ENCODE measurements around the gene ZIC2. TPM values are rescaled to one million over a fixed set of nuclear protein-coding genes. Genes with fewer than 3 reads are reported as not detected.

ZIC2 gene
- total RNA-seq, 4 donors from 2014 or later, result not detected

GRCh38 chr13:99991013-99991827 lies 9.6 kb downstream of the ZIC2 start:
- peaks cover 0 to 10% (median 0%) of the 10 kb centered on the region in 4 donors for H3K9me3 ChIP-seq
- TF ChIP-seq POLR2A (IDR thresholded peaks at IDR 0.05), result no peak
- TF ChIP-seq, protein P1, sequence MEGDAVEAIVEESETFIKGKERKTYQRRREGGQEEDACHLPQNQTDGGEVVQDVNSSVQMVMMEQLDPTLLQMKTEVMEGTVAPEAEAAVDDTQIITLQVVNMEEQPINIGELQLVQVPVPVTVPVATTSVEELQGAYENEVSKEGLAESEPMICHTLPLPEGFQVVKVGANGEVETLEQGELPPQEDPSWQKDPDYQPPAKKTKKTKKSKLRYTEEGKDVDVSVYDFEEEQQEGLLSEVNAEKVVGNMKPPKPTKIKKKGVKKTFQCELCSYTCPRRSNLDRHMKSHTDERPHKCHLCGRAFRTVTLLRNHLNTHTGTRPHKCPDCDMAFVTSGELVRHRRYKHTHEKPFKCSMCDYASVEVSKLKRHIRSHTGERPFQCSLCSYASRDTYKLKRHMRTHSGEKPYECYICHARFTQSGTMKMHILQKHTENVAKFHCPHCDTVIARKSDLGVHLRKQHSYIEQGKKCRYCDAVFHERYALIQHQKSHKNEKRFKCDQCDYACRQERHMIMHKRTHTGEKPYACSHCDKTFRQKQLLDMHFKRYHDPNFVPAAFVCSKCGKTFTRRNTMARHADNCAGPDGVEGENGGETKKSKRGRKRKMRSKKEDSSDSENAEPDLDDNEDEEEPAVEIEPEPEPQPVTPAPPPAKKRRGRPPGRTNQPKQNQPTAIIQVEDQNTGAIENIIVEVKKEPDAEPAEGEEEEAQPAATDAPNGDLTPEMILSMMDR (IDR thresholded peaks at IDR 0.05), result no peak
- H3K4me1 ChIP-seq, result peaks cover 0 to 27% (median 0%) of the 10 kb centered on the region in 4 donors
- H3K4me3 ChIP-seq, result no peak overlapping the region
- H3K27ac ChIP-seq, result no peak overlapping the region
- DNase-seq, result no peak
- no peaks in the 10 kb centered on the region for H3K36me3 ChIP-seq
- peaks cover 0 to 94% of the 10 kb centered on the region in 2 donors for H3K27me3 ChIP-seq

DNA sequence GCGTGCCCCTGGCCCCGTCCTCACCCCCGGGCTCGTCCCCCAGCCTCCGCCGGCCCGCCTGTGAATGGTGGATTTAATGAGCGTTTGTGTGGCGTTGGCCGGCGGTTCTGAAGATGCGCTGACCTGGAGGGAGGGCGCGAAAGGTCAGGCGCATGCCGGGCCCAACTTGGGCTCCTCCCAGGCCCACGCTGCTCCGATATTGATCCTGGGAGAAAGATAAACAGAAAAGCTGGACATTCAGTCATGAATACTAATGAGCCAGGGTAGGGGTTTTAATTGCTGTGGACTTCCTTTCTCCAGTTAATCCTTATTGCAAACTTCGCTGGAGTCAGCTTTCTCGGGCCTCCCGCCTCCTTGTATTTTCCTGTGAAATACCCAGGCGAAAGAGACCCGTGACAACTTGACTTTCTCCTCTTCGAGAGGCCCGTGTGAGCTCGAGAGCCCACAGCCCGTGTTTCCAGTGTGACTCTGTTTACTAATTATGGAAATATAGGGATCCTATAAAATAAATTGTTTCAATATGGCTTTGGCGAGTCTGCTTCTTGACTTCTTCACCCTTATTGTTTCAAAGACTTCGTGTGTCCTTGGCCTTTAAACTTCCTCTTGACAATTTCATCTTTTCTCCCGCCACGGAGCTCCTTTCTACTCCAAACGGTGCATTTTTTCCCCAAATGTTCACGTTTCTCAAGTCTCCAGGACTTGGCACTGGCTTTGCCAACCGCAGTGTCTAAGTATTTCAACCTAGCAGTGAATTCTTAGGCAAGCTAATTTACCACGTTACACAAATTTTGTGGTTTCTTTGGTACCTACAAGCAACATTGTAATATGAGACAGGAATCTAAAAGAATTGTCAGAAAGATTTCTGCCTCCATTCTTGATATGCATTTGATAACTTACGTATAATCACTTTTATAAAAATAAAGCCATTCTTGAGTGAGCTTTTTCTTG lies 10.5 kb downstream of the ZIC2 start:
- TF ChIP-seq, protein P1 (IDR thresholded peaks at IDR 0.05), result no peak
- TF ChIP-seq POLR2A (IDR thresholded peaks at IDR 0.05), result no peak
- H3K9me3 ChIP-seq, result peaks cover 0 to 6% (median 0%) of the 10 kb centered on the region in 4 donors
- no peak overlapping the region for H3K4me3 ChIP-seq
- no peak for DNase-seq
- no peaks in the 10 kb centered on the region for H3K36me3 ChIP-seq
- peaks cover 0 to 27% (median 0%) of the 10 kb centered on the region in 4 donors for H3K4me1 ChIP-seq
- H3K27me3 ChIP-seq, result peaks cover 0 to 94% of the 10 kb centered on the region in 2 donors
- H3K27ac ChIP-seq, result no peak overlapping the region

DNA sequence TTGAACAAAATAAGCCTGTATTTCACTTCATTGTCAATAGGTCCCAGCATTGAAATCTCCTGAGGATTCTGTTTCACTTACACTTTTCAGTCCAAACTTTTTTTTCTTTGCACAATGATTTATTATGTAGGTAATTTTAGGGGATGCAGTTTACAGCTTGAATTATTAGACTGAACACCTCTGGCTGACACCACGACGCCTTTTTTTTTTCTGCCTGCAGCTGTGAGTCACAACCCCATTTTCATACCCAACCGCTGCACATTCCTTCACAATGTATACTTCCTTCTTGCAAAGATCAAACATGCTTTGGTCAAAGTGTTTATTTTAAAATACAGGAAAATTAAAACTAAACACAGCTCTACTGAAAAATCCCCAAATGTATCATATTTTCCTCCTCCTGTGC lies 11.4 kb downstream of the ZIC2 start:
- TF ChIP-seq, protein P1 (IDR thresholded peaks at IDR 0.05), result no peak
- Histone ChIP-seq H3K4me3 (no peak overlapping the region), H3K9me3 (peaks cover 0 to 5% (median 0%) of the 10 kb centered on the region in 4 donors), H3K27ac (no peak overlapping the region), H3K4me1 (peaks cover 0 to 27% (median 0%) of the 10 kb centered on the region in 4 donors), H3K36me3 (no peaks in the 10 kb centered on the region), H3K27me3 (peaks cover 0 to 94% of the 10 kb centered on the region in 2 donors)
- DNase-seq, result no peak

DNA sequence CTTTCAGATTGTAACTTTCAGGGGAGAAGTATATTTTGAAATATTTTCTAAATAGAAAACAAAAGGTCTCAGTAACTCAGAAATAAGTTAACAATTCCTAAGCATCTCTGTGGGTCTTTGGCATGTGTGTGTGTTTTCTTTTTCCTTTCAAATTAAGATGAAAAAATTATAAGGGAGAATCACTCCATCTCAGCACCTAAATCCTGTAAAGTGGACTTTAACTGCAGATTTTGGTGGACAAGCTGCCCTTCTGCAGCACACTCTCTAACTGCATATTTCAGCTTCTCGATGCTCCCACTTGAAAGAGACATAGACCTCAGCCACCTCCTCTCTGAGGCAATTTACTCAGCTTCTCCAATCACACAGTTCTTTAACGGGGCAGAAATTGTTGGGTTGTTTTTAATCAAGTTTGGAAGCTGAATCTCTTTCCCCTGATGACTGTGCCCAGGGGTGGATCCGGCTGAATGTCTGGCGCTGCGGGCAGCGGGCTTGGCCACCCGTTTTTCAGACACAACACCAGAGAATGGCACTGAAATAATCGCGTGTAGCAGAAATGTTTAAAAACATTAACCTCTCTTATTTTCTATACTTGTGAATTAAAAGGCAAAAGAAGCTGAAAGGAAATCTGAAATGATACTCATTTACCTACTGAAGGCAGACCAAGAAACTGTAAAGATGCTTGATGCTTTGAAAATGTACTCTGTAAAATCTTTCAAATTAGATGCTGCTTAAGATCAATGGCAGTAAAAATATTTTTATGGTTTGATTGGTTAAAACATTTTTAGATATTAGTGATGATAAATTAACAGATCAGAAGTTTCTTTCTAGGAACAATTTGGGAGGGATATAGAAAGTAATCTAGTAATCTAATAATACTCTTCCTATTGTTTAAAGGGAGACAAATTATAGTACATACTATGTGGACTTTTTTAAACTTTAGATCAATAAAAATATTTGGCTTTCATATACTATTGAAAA lies 12.4 kb downstream of the ZIC2 start:
- no peak overlapping the region for H3K27ac ChIP-seq
- DNase-seq, result no peak
- H3K9me3 ChIP-seq, result peaks cover 0 to 5% (median 0%) of the 10 kb centered on the region in 4 donors
- peaks cover 0 to 25% (median 0%) of the 10 kb centered on the region in 4 donors for H3K4me1 ChIP-seq
- no peaks in the 10 kb centered on the region for H3K36me3 ChIP-seq
- TF ChIP-seq POLR2A (IDR thresholded peaks at IDR 0.05), result no peak
- TF ChIP-seq, protein P1 (IDR thresholded peaks at IDR 0.05), result no peak
- peaks cover 0 to 84% of the 10 kb centered on the region in 2 donors for H3K27me3 ChIP-seq
- H3K4me3 ChIP-seq, result no peak overlapping the region

DNA sequence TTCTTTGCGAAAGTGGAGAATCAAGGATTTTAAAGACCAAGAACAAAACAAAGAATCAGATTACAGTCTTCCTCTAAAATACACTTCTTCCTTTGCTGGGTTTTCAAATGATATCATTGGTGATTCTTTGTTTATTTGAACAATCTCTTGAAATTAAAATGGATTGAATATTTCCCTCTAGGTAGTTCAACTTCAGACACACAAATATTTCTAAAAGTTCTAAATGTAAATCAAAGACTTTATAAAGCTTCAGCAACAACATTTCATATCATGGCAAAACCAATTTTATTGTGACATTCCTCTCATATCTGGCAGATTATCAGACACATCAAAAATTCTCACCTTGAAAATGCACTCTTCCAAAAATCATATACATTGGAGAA lies 13.0 kb downstream of the ZIC2 start:
- no peak for DNase-seq
- no peak overlapping the region for H3K27ac ChIP-seq
- no peak for TF ChIP-seq POLR2A (IDR thresholded peaks at IDR 0.05)
- TF ChIP-seq, protein P1 (IDR thresholded peaks at IDR 0.05), result no peak
- H3K4me1 ChIP-seq, result peaks cover 0 to 18% (median 0%) of the 10 kb centered on the region in 4 donors
- H3K36me3 ChIP-seq, result no peaks in the 10 kb centered on the region
- peaks cover 0 to 1% (median 0%) of the 10 kb centered on the region in 4 donors for H3K9me3 ChIP-seq
- H3K27me3 ChIP-seq, result peaks cover 0 to 77% of the 10 kb centered on the region in 2 donors
- H3K4me3 ChIP-seq, result no peak overlapping the region
